NCI-H146 (cell line): ENCODE results near the gene CYP26B1.

Source experiments
- DNase-seq: peaks from one replicate; lab custom pipeline; 2025; lab: John Stamatoyannopoulos, UW

The CYP26B1 gene

DNA sequence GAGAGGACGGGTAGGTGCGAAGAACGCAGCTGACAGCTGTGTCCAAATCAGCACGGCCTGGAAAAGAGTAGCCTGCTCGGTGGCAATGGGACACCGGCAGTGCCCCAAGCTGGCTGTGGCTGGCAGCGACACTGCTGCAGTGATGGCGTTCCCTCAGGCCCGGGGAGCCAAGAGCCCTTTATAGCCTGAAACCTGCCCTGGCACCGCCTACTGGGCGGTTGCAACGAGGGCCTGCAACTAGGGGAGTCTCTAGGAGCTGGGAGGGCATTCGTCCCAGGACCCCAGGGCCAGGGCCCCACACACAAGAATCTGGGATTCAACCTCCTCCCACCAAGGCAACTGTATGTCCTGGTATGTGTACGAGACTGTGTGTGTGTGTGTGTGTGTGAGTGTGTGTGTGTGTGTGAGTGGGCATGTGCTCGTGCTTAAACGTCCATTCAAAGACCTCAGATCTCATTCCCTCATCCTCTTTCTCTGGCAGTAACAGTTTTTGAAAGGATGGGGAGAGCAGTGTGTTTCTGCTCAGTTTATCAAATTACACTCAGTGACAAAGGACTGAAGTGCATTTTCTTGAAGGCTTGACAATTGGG, 6.8 kb upstream of the CYP26B1 start:
- no peak for DNase-seq

GRCh38 chr2:72153924-72154323, 6.3 kb upstream of the CYP26B1 start:
- no peak for DNase-seq

- no peak for DNase-seq
These were observed 5.5 kb upstream of the CYP26B1 start for GRCh38 chr2:72153026-72153791.

DNA sequence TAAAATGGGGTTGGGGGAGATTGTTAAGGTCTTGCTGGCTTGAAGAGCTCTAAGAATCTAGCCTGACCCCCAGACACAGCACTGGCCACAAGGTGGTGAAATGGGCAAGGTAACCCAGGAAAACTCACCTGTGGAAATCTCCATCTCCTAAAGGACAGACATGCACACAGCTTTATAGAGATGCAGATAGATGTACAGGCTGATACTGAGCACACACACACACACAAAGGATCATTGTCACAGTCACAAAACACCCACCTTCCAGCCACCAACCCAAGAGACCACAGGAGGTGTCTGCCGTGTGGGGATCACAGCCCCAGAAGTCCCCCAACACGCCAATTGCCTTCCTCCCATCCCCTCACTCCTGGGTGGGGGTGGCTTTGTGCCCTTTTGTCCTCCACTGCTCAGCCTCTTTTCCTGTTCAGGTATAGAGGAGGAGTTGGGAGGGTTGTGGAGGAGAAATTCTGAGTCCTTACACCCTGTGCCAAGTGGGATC, 3.2 kb upstream of the CYP26B1 start:
- DNase-seq: peak; percentile 25

GRCh38 chr2:72150157-72150860, 2.6 kb upstream of the CYP26B1 start:
- DNase-seq: peak; percentile 88

- peak; percentile 58 for DNase-seq
These were observed 2.0 kb upstream of the CYP26B1 start for GRCh38 chr2:72149556-72150156.

GRCh38 chr2:72148837-72149555, 1.3 kb upstream of the CYP26B1 start:
- peak; percentile 65 for DNase-seq

DNA sequence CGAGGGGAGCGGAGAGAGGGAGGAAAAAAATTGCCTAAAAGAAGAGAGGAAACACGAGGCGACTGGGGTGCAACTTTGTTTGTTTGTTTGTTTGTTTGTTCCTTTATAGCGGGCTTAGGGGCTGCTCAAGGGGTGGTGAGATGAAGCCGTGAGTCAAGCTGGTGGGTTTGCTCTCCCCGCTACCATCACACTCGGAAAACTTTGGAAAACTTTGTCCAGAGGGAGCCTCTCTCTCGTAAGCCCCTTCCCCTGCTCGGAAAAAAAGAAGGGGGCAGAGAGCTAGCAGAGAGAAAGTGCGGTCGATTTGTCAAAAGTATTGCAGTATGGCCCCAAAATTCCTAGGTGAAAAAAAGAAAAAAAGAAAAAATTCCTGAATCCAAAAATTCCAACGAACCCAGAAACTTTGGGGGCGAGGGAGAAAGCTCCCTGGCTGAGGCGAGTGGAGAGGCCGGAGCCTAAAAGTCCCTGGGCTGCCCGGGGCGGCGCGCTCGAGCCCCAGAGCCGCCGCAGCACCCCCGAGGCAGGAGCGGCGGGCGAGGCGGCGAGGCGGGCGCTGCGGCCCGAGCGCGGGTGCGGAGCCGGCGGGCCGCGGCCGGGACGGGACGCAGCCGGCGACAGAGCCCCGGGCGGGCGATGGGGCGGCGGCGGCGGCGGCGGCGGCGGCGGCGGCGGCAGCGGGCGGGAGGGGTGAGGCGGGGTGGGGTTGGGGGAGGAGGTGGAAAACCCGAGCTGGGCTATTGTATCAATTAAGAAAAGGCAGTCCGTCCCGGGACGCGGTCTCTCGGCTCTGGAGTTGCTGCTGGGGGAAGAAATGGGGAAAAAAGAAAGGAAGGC, 558 bp upstream of the CYP26B1 start:
- DNase-seq: no peak

- DNase-seq: peak; percentile 35
These were observed 1.0 kb downstream of the CYP26B1 start for GRCh38 chr2:72146347-72147302.

DNA sequence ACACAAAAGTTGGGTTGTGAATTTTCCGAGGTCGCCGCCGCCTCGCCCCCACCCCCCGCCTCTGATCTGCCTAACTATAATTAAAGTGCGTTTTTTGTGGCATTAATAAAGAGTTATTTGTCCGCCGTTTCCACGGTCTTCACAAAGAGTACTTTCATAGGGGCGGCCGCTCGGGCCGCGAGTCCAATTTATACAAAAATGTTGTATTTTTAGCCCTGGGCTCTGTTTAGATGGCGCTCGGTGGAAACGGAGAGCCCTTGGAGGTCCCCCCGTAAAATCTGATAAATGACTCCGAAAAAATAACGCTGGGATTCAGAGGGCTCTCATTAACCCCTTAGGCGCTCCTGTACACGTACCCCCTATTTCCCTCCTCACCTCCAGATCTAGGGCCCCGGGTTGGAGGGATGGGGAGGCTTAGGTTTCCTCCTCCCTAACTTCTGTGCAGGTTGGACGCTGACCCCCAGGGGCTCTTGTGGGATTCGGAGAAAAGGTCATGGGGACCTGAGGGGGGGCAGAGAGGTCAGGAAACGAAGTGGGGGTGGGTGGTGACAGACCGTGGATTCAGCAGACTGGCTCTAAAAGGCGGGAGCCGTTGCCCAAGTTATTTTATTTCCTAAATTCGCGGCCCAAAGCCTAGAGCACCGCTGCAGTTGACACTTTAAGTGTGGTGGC, 1.9 kb downstream of the CYP26B1 start:
- DNase-seq: no peak

GRCh38 chr2:72145289-72145657, 2.4 kb downstream of the CYP26B1 start:
- peak; percentile 77 for DNase-seq

DNA sequence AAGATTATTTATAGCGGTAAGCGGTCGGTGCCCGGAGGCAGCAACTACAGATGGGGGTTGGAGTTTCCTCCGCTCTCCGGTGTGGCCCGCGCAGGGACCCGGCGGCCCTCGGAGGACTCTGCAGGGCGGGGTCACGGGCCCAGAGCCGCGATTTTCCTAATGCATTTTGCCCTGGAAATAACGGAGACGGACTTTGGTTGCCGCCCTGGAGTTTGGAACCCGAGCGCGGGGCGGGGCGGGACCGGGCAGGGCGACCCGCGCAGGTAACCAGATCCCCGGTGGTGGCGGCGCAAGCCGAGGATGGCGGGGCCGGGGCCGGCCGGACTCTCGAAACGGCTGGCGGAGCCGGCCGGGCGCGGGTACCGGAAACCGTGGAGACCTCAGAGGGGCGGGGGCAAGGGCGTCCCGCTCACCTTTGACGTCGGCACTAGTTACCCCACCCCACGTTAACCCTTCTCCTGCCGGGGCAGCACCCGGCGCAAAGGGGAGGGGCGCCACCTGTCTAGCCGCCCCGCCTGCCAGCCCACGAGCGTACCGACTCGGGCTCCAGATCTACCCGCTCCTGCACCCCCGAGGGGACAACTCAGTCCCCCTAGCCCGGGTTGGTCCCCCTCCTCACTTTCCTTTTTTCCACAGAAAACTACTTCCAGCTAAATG, 2.9 kb downstream of the CYP26B1 start:
- DNase-seq: peak; percentile 73

- DNase-seq: no peak
These were observed 3.4 kb downstream of the CYP26B1 start for GRCh38 chr2:72144274-72144631.

DNA sequence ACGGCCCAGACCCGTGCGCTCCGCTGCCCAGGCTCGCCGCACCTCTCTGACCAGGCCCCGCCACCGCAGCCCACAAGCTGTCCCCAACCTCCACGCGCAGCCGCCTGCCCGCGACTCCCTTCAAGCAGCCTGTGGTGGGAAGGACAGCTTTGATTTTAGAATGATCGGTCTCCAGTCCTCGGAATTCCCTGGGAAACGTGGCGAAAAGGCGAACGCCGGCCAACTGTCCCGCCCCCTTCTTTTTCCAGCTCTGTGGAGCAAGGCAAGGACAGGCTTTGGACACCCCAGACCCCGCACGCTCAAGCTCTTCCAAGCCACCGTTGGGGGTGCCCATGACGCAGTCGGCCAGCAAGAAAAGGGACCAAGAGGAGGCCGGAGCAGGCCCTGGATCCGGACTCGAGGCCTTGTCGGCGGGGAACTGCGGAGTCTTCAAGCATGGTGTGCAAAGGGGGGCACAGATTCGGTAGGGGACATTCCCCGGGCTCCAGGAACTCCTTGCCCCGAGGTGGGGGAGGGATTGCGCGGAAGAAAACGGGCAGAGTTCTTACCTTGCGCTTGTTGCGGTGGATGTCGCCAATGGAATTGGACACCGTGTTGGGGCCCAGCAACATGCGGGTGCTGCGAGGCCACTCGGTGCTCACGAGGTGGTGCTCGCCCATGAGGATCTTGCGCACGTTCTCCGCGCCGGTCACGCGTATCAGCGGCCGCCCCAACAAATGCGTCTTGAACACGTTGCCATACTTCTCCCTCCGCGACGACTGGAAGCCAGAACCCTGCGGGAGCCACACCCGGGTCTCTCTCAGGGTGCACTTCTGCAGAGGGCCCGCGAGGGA, 4.0 kb downstream of the CYP26B1 start:
- no peak for DNase-seq

DNA sequence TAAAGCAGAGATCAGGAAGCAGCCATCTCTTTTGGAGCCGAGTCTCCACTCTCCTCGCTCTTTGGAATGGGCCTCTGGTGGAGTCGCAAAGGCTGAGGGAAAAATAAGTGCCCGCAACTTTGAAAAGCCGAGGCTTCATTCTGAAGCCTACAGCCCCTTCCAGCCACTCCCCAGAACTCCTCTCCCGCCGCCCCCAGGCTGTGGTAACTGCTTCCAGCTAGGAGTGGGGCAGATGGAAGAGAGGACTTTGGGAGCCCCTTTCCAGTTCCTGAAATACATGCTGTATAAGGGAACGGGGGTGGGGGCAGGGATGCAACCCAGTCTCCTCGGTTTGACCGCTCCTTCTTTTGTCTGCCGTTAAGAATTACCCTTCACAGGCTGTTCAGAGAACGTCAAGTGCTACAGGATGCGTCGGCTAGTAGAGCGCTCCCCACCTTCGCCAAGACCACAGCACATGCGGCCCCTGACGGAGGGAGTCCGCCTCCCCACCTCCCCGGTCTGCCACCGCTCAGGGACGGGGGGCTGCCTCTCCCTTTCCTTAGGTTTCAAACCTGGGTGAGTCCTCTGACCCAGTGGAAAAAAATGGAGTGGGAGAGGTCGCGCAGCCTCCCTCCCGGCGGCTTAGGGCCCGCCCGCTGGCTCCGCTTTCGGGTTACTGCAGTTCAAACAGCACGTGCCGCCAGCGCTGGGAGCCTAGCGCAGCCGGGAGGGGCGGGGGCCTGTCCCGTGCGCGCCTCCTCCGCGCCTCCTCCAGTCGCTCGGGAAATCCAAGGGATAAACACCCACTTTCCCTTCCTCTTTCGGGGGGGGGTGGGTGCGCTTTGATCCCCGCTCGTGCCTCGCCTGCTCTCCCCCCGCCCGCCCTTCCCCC, 4.9 kb downstream of the CYP26B1 start:
- DNase-seq: no peak

DNA sequence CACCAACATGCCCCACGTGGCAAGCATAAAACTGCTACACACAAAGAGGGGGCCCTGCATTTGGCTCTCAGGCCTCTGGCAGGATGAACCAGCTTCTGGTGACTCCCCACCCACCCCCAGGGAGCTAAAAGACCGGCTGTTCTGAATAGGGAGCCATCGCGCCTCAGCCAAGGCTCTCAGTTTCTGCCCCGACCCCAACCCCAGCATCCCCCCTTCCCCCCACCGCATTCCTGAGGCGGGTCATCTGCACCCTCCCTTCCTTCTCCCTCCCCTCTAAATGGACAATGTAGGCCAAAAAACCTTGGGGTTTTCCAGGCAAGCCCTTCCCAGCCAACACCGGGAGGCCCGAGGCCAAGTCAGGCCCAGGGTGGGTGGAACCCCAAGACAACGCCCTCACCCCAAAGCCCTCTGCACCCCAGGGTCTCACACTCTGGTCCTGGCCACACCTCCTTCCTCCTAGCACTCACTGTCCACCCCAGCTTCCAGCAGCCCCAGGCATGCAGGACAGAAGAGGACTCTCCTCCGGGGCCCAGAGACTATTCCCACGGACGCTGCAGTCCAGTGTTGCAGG, 5.7 kb downstream of the CYP26B1 start:
- DNase-seq: no peak
